Keratinocyte (primary cell): ENCODE results near the gene KLF7. TPM values are rescaled to one million over a fixed set of nuclear protein-coding genes. Genes with fewer than 3 reads are reported as not detected.

Experiments used
- DNase-seq: peaks from one replicate; pipeline ENCODE4 v3.0.0-alpha.2; 2011; ENCODE audit warnings: low read depth, missing footprints, low spot score
- FAIRE-seq: peaks from 2 replicates; lab custom pipeline; 2011; peaks lifted over from hg19 to GRCh38; lab: Jason Lieb, UNC
- H2AFZ ChIP-seq: 2 replicates; pipeline ENCODE4 v1.6.0; 2012; ENCODE audit warnings: low read length, control low read depth, inconsistent platforms; ENCODE audit not compliant: control insufficient read depth
- H3K27ac ChIP-seq: 2 replicates; pipeline ENCODE4 v1.5.1; 2011; ENCODE audit warnings: low read length; ENCODE audit not compliant: control insufficient read depth, insufficient read depth
- H3K27me3 ChIP-seq: 3 replicates; pipeline ENCODE4 v1.6.0; 2011; ENCODE audit warnings: low read length; ENCODE audit not compliant: control insufficient read depth, insufficient read depth; ENCODE audit errors: extremely low read depth
- H3K36me3 ChIP-seq, 2 experiments: 2 replicates in 1 of 2; 3 replicates in 1 of 2; pipeline ENCODE4 v1.5.1; 2011; ENCODE audit warnings: low read length in 2 of 2, mild to moderate bottlenecking in 1 of 2; ENCODE audit not compliant: control insufficient read depth in 2 of 2, insufficient read depth in 2 of 2; ENCODE audit errors: extremely low read depth in 1 of 2
- H3K4me1 ChIP-seq: 3 replicates; pipeline ENCODE4 v1.5.1; 2011; ENCODE audit warnings: low read length; ENCODE audit not compliant: control insufficient read depth, insufficient read depth; ENCODE audit errors: extremely low read depth
- H3K4me2 ChIP-seq: 3 replicates; pipeline ENCODE4 v1.6.0; 2011; ENCODE audit warnings: low read depth, low read length; ENCODE audit not compliant: control insufficient read depth, insufficient read depth; ENCODE audit errors: extremely low read depth
- H3K4me3 ChIP-seq, 3 experiments: fragments of 200-600 bp in 1 of 3; sonication (generic) in 1 of 3; 2 replicates in 2 of 3; 3 replicates in 1 of 3; pipeline ENCODE4 v1.5.1; 2011 to 2016; ENCODE audit warnings: low read length in 3 of 3, mild to moderate bottlenecking in 3 of 3, control low read depth in 2 of 3, inconsistent platforms in 1 of 3, low read depth in 1 of 3, mixed read lengths in 1 of 3, mixed run types in 1 of 3, moderate library complexity in 1 of 3; ENCODE audit not compliant: control insufficient read depth in 2 of 3, insufficient read depth in 2 of 3; ENCODE audit errors: extremely low read depth in 1 of 3
- H3K79me2 ChIP-seq: 2 replicates; pipeline ENCODE4 v1.6.0; 2012; ENCODE audit warnings: low read length; ENCODE audit not compliant: control insufficient read depth, insufficient read depth
- H3K9ac ChIP-seq: 3 replicates; pipeline ENCODE4 v1.6.0; 2011; ENCODE audit warnings: low read length; ENCODE audit not compliant: control insufficient read depth, insufficient read depth; ENCODE audit errors: extremely low read depth
- H3K9me1 ChIP-seq: 3 replicates; pipeline ENCODE4 v1.6.0; 2011; ENCODE audit warnings: low read length; ENCODE audit not compliant: control insufficient read depth, insufficient read depth; ENCODE audit errors: extremely low read depth
- H3K9me3 ChIP-seq: 2 replicates; pipeline ENCODE4 v1.5.1; 2012; ENCODE audit warnings: low read depth, low read length; ENCODE audit not compliant: control insufficient read depth
- H4K20me1 ChIP-seq: 3 replicates; pipeline ENCODE4 v1.6.0; 2011; ENCODE audit warnings: low read length; ENCODE audit not compliant: control insufficient read depth, insufficient read depth; ENCODE audit errors: extremely low read depth
- EZH2 ChIP-seq: IDR thresholded peaks from one replicate; pipeline ENCODE4 v1.6.1; 2012; ENCODE audit warnings: inconsistent platforms, mild to moderate bottlenecking, low read length, moderate library complexity
- dilution Hi-C: fragments of 300-500 bp; cut with MboI; formaldehyde crosslinking; loops from one replicate; pipeline ENCODE4 v1.7.0; 2020; ENCODE audit warnings: low sequenced_read_pairs; ENCODE audit not compliant: extremely low pct_ligation_motif_present
- polyA plus RNA-seq, 5 experiments: library from polyadenylated mRNA; depleted of rRNA in 3 of 5; stranded (reverse) in 3 of 5; stranded (forward) in 1 of 5; unstranded in 1 of 5; fragments of >200 nt; gene quantifications; 1 replicate in 1 of 5; 2 replicates in 3 of 5; 3 replicates in 1 of 5; pipeline versions ENCODE4 v1.2.1 to v1.2.3, GENCODE V29; 2011 to 2012; ENCODE audit warnings: missing spikeins in 2 of 5, low read depth in 1 of 5, low replicate concordance in 1 of 5
- TF ChIP-seq, protein P1 (sequence below), 3 experiments: IDR thresholded peaks in 1 of 3; conservative IDR thresholded peaks in 1 of 3; optimal IDR thresholded peaks in 1 of 3; 2 replicates in 2 of 3; 3 replicates in 1 of 3; pipeline versions ENCODE3 to v1.5.1; 2011; ENCODE audit warnings: low read length in 3 of 3, mild to moderate bottlenecking in 3 of 3, moderate library complexity in 2 of 3, control low read depth in 1 of 3, inconsistent platforms in 1 of 3; ENCODE audit not compliant: insufficient read depth in 2 of 3; ENCODE audit errors: extremely low read depth in 1 of 3

KLF7 gene
- polyA plus RNA-seq, 1 donor (not counting 4 experiments of a cell fraction or from before 2014, with no cell fraction given): 44.7 TPM

DNA sequence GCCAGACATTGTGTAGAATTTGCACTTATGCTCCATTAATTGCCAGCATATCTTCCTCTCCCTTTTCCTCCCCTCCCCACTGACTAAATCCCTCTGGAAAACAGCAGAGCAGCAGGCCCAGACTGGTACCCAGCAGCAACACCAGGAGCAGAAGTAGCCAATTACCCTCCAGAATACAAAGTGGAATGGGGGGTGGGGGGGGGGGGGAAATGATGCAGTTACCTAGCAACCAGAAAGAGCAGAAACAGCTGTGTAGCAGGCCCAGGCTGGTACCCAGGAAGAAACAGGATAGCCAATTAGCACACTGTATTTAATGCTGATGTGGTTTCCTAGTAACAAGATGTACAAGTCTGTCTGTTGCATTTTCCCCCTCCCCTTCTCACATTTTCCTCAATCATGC lies 52.3 kb downstream of the KLF7 start:
- dilution Hi-C loops: no loop called here
- no peak overlapping the region for H3K27ac ChIP-seq
- no peaks in the 10 kb centered on the region for H3K9me3 ChIP-seq
- no peak for TF ChIP-seq EZH2
- TF ChIP-seq, protein P1, sequence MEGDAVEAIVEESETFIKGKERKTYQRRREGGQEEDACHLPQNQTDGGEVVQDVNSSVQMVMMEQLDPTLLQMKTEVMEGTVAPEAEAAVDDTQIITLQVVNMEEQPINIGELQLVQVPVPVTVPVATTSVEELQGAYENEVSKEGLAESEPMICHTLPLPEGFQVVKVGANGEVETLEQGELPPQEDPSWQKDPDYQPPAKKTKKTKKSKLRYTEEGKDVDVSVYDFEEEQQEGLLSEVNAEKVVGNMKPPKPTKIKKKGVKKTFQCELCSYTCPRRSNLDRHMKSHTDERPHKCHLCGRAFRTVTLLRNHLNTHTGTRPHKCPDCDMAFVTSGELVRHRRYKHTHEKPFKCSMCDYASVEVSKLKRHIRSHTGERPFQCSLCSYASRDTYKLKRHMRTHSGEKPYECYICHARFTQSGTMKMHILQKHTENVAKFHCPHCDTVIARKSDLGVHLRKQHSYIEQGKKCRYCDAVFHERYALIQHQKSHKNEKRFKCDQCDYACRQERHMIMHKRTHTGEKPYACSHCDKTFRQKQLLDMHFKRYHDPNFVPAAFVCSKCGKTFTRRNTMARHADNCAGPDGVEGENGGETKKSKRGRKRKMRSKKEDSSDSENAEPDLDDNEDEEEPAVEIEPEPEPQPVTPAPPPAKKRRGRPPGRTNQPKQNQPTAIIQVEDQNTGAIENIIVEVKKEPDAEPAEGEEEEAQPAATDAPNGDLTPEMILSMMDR (optimal IDR thresholded peaks at IDR 0.05 in 1 of 3, IDR thresholded peaks at IDR 0.05 in 1 of 3, conservative IDR thresholded peaks at IDR 0.05 in 1 of 3; ENCODE audit: extremely low read depth in 1 of 3, insufficient read depth in 2 of 3, low read length in 3 of 3): no peak
- DNase-seq: no peak
- H3K4me3 ChIP-seq: no peak overlapping the region
- peaks cover 96% of the 10 kb centered on the region for H3K79me2 ChIP-seq
- H3K4me1 ChIP-seq: no peaks in the 10 kb centered on the region
- H4K20me1 ChIP-seq: peaks cover 11% of the 10 kb centered on the region
- H3K9me1 ChIP-seq: peaks cover 5% of the 10 kb centered on the region
- H3K9ac ChIP-seq: no peak overlapping the region
- H3K27me3 ChIP-seq: no peaks in the 10 kb centered on the region
- FAIRE-seq: no peak
- peaks cover 16 to 49% of the 10 kb centered on the region in 2 experiments for H3K36me3 ChIP-seq
- no peak overlapping the region for H3K4me2 ChIP-seq
- H2AFZ ChIP-seq: no peak overlapping the region

DNA sequence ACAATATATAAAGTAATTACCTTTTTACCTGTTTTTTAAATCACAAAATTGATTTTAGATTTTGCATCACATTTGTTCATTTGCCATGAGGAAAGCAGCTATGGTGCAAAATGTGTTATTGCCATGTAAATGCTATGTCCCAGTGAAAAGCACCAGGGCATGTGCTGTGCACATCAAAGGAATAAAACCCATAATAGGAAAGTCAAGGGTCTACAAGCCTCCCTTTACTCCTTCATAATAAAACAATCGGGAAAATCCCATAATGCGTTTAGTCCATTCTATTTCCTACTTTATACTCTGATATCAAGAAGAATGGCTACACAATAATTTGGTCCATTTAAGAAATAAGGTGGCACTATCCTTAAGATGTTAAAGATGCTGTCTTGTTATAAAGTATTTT lies 53.0 kb downstream of the KLF7 start:
- Histone ChIP-seq H2AFZ (no peak overlapping the region), H3K9ac (no peak overlapping the region), H3K27ac (no peak overlapping the region), H3K27me3 (no peaks in the 10 kb centered on the region), H3K9me3 (no peaks in the 10 kb centered on the region), H3K4me3 (no peak overlapping the region), H3K4me1 (no peaks in the 10 kb centered on the region), H3K9me1 (peaks cover 5% of the 10 kb centered on the region), H3K79me2 (peaks cover 95% of the 10 kb centered on the region), H3K4me2 (no peak overlapping the region), H4K20me1 (peaks cover 11% of the 10 kb centered on the region), H3K36me3 (peaks cover 18 to 51% of the 10 kb centered on the region in 2 experiments)
- dilution Hi-C loops: no loop called here
- DNase-seq (no peak), FAIRE-seq (no peak)
- TF ChIP-seq, protein P1 (optimal IDR thresholded peaks at IDR 0.05 in 1 of 3, IDR thresholded peaks at IDR 0.05 in 1 of 3, conservative IDR thresholded peaks at IDR 0.05 in 1 of 3; ENCODE audit: extremely low read depth in 1 of 3, insufficient read depth in 2 of 3, low read length in 3 of 3): no peak
- TF ChIP-seq EZH2: no peak
